Measurements from ENCODE around the gene PGM3. TPM values are rescaled to one million over a fixed set of nuclear protein-coding genes. Genes with fewer than 3 reads are reported as not detected.

The PGM3 gene
- total RNA-seq, 1 experiment from 2014 or later, result 117 TPM

DNA sequence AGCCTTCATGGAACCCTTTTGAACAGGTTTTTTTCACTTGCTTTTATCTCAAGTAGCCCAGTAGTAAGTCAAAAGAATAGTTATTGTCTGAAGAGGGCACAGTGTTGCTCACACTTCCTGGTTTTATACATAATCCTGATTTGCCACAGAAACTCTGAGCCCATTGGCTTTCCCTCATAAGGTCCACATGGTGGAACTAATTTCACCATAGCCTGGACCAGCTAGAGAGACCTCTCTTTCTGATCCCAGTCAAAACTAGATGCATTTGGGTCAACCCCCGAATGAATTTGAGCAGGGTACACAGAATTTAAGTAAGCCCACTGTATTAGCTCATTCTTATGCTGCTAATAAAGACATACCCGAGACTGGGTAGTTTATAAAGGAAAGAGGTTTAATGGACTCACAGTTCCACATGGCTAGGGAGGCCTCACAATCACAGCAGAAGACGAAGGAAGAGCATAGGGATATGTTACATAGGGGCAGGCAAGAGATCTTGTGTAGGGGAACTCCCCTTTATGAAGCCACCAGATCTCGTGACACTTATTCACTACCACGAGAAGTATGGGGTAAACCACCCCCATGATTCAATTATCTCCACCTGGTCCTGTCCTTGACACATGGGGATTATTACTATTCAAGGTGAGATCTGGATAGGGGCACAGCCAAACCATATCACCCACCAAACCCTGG, 6.3 kb upstream of the PGM3 start:
- intact Hi-C loops (cut with micrococcal nuclease), result no loop called here

DNA sequence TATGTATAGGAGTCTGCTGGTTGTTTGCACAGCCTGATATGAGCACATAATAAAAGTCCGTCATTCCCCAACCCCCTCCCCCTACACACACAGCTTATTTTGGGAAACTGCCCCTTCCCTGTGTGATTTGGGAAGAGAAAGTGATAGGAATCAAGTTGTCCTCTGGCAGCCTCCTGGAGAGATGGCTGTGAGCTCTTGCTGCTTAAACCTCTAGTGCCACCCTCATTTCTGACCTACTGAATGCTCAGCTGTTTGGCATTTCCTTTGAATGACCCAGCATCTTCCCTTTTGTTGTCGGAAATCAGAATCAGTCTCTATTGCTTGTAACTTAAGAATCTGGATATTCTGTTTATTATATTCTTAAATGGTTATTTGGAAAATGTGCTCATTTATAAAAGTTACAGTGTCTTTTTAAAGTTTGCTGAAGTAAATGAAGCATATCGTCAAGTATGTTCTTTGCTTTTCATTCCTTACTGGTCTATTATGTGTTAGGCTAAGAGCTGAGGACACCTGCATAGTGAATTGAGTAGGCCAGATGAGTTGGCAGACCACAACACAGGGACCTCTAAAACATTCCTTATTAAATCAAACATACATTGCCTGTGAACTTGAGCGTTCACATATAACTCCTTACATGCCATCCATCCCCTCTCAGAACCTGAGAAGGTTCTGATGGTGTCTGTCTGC, 5.6 kb upstream of the PGM3 start:
- no peak overlapping the region for H3K27ac Mint-ChIP-seq (ENCODE audit: low read depth, unreplicated experiment)

More for the DNA sequence above, 6.3 kb upstream of the PGM3 start:
- H3K27ac Mint-ChIP-seq (ENCODE audit: low read depth, unreplicated experiment), result peak overlapping the region; percentile 3
- H3K36me3 Mint-ChIP-seq (ENCODE audit: insufficient read depth, unreplicated experiment), result peaks cover 16% of the 10 kb centered on the region
- H3K27me3 Mint-ChIP-seq (ENCODE audit: insufficient read depth, unreplicated experiment), result no peaks in the 10 kb centered on the region
- CTCF ChIA-PET, result interaction anchor here (0.9 to 8.1 kb wide), 4 partner anchors 17 to 219 kb away, joined by 3 to 68 read pairs (median 25); partner anchors contain the start of genes DOP1A and UBE3D
- POLR2A ChIA-PET, result interaction anchor here (1.1 to 1.3 kb wide), 2 partner anchors 16 to 131 kb away, joined by 4 to 6 read pairs; partner anchors contain the start of gene DOP1A
- no TSS peak for BruUV-seq (replicated peaks)
- no peak for DNase-seq (ENCODE audit: unreplicated experiment)
- H3K4me3 Mint-ChIP-seq (ENCODE audit: unreplicated experiment), result no peak overlapping the region
- peaks cover 8% of the 10 kb centered on the region for H3K4me1 Mint-ChIP-seq (ENCODE audit: insufficient read depth, unreplicated experiment)
- H3K9me3 Mint-ChIP-seq (ENCODE audit: unreplicated experiment), result no peaks in the 10 kb centered on the region
- TF ChIP-seq, protein P1, sequence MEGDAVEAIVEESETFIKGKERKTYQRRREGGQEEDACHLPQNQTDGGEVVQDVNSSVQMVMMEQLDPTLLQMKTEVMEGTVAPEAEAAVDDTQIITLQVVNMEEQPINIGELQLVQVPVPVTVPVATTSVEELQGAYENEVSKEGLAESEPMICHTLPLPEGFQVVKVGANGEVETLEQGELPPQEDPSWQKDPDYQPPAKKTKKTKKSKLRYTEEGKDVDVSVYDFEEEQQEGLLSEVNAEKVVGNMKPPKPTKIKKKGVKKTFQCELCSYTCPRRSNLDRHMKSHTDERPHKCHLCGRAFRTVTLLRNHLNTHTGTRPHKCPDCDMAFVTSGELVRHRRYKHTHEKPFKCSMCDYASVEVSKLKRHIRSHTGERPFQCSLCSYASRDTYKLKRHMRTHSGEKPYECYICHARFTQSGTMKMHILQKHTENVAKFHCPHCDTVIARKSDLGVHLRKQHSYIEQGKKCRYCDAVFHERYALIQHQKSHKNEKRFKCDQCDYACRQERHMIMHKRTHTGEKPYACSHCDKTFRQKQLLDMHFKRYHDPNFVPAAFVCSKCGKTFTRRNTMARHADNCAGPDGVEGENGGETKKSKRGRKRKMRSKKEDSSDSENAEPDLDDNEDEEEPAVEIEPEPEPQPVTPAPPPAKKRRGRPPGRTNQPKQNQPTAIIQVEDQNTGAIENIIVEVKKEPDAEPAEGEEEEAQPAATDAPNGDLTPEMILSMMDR (IDR thresholded peaks at IDR 0.05; ENCODE audit: unreplicated experiment), result no peak

DNA sequence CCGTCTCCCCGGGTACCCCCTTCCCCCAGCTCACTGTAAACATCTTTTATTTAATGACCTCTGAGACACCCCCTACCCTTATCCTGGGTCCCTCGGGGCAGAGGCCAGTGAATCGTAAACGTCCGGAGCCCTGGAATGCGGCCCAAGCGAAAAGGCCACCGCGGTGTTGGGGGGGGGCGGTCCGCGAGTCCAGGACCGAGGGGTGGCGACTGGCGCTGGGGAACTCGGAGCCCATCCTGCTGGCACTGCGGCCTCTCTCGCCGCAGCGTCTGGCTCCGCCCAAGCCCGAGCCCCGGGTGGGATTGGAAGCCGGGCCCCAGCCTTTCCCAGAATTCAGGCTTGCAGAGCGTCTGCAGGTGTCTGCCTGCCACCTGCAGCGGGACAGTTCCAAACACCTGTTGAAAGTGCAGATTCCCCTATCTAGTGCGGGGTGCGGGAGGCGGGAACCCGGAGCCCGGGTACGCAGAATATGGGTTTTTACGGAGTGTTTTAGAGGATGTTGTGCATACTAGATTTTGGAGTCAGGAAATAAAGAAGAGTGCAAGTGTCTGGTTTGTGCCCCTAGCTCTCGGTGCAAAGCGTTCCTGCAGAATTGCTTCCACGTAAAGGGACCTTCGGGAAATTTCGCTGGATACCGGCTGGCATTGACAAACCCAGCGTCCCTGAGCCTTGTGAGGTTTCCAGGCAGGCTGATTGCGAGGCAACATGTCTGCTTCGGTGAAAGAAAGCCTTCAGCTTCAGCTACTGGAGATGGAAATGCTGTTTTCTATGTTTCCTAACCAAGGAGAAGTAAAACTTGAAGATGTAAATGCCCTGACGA, 892 bp upstream of the PGM3 start:
- Mint-ChIP-seq H3K9me3 (ENCODE audit: unreplicated experiment) (no peaks in the 10 kb centered on the region), H3K4me3 (ENCODE audit: unreplicated experiment) (peak overlapping the region; percentile 88), H3K4me1 (ENCODE audit: insufficient read depth, unreplicated experiment) (no peaks in the 10 kb centered on the region), H3K36me3 (ENCODE audit: insufficient read depth, unreplicated experiment) (peaks cover 16% of the 10 kb centered on the region), H3K27me3 (ENCODE audit: insufficient read depth, unreplicated experiment) (no peaks in the 10 kb centered on the region), H3K27ac (ENCODE audit: low read depth, unreplicated experiment) (peak overlapping the region; percentile 90)
- TF ChIP-seq, protein P1 (IDR thresholded peaks at IDR 0.05; ENCODE audit: unreplicated experiment), result no peak
- ChIA-PET POLR2A (interaction anchor here (0.7 to 5.1 kb wide), 9 partner anchors 10 to 127 kb away, joined by 3 to 42 read pairs (median 5); partner anchors contain the start of genes DOP1A and UBE3D), CTCF (interaction anchor here (0.7 to 8.1 kb wide), 2 partner anchors 128 to 1192 kb away, joined by 3 to 68 read pairs; partner anchors contain the start of genes DOP1A and UBE3D)
- intact Hi-C loops (cut with micrococcal nuclease), result loop anchor here (1.0 to 5.0 kb wide), 2 partner anchors 11 to 947 kb away; partner anchors contain the start of gene IBTK
- no TSS peak for BruUV-seq (replicated peaks)
- peak; percentile 32 for DNase-seq (ENCODE audit: unreplicated experiment)

More for the DNA sequence above, 5.6 kb upstream of the PGM3 start:
- BruUV-seq (replicated peaks), result no TSS peak
- no peak for DNase-seq (ENCODE audit: unreplicated experiment)
- ChIA-PET POLR2A (interaction anchor here (1.3 to 1.4 kb wide), 2 partner anchors 130 to 131 kb away, joined by 4 to 5 read pairs; partner anchors contain the start of gene DOP1A), CTCF (interaction anchor here (0.6 to 8.1 kb wide), 6 partner anchors 14 to 316 kb away, joined by 3 to 68 read pairs (median 4); partner anchors contain the start of genes DOP1A and UBE3D)
- intact Hi-C loops (cut with micrococcal nuclease), result no loop called here
- Mint-ChIP-seq H3K27me3 (ENCODE audit: insufficient read depth, unreplicated experiment) (no peaks in the 10 kb centered on the region), H3K4me1 (ENCODE audit: insufficient read depth, unreplicated experiment) (peaks cover 8% of the 10 kb centered on the region), H3K36me3 (ENCODE audit: insufficient read depth, unreplicated experiment) (peaks cover 16% of the 10 kb centered on the region), H3K4me3 (ENCODE audit: unreplicated experiment) (no peak overlapping the region), H3K9me3 (ENCODE audit: unreplicated experiment) (no peaks in the 10 kb centered on the region)
- TF ChIP-seq, protein P1 (IDR thresholded peaks at IDR 0.05; ENCODE audit: unreplicated experiment), result no peak
